ENCODE results near the gene SPINK7. TPM values are rescaled to one million over a fixed set of nuclear protein-coding genes. Genes with fewer than 3 reads are reported as not detected.
"Not testable (repeated sequence)": the region's sequence is repeated elsewhere in the genome, so short reads cannot be mapped to it uniquely, and the experiment has no call there.

SPINK7 gene
- total and polyA plus RNA-seq, 3 donors from 2014 or later = not detected

DNA sequence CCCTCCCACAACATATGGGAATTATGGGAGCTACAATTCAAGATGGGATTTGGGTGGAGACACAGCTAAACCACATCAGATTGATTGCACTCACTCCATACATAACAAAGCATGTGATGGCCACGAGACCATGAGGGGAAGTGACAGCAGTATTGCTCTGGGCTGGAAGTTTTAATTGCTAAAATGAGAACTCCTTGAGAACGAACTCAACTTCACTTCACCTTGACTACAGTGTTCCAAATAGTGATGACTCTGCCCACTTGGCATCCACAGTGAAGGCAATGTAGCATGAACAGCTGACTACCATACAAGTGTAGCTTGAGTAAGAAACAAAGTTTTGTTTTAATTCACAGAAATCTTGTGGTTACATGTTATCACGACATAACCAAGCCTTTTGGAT lies 739 bp upstream of the SPINK7 start:
- Histone ChIP-seq H3K4me3 (no peak overlapping the region), H3K4me1 (peaks cover 6% of the 10 kb centered on the region), H3K36me3 (ENCODE audit: low read depth, missing control alignments) (no peaks in the 10 kb centered on the region), H3K27me3 (no peaks in the 10 kb centered on the region), H3K27ac (no peak overlapping the region), H3K9me3 (no peaks in the 10 kb centered on the region)
- 78 to 81% methylated on average over 3 of the region's 3 CpGs for WGBS, 2 donors
- DNase-seq = no peak
- intact Hi-C loops (cut with DNase I; ENCODE audit: low total_unique reads) = no loop called here
- TF ChIP-seq, protein P1, sequence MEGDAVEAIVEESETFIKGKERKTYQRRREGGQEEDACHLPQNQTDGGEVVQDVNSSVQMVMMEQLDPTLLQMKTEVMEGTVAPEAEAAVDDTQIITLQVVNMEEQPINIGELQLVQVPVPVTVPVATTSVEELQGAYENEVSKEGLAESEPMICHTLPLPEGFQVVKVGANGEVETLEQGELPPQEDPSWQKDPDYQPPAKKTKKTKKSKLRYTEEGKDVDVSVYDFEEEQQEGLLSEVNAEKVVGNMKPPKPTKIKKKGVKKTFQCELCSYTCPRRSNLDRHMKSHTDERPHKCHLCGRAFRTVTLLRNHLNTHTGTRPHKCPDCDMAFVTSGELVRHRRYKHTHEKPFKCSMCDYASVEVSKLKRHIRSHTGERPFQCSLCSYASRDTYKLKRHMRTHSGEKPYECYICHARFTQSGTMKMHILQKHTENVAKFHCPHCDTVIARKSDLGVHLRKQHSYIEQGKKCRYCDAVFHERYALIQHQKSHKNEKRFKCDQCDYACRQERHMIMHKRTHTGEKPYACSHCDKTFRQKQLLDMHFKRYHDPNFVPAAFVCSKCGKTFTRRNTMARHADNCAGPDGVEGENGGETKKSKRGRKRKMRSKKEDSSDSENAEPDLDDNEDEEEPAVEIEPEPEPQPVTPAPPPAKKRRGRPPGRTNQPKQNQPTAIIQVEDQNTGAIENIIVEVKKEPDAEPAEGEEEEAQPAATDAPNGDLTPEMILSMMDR (IDR thresholded peaks at IDR 0.05) = no peak
- TF ChIP-seq POLR2A (IDR thresholded peaks at IDR 0.05) = no peak

DNA sequence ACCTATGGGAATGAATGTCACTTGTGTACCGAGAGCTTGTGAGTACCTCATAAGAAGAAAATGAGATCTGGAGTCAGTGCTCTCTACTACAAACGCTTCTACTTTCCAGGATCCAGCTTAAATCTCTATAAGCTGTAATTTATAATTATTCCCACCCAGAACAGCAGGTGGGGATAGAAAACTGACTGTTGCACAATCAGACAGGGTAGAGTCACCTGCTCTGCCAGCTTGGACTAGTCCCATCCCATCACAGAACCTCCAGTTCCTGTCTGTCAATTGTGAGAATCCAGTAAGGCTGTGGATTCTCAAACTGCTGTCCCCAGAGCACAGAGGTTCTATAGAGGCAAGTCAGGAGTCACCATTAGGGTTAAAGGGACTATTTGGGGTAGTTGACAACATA lies 2.0 kb downstream of the SPINK7 start:
- no peak overlapping the region for H3K27ac ChIP-seq
- no peaks in the 10 kb centered on the region for H3K9me3 ChIP-seq
- intact Hi-C loops (cut with DNase I; ENCODE audit: low total_unique reads) = no loop called here
- no peak overlapping the region for H3K4me3 ChIP-seq
- WGBS, 2 donors = 88 to 96% methylated on average over 2 of the region's 2 CpGs
- no peaks in the 10 kb centered on the region for H3K36me3 ChIP-seq (ENCODE audit: low read depth, missing control alignments)
- TF ChIP-seq, protein P1 (IDR thresholded peaks at IDR 0.05) = no peak
- TF ChIP-seq POLR2A (IDR thresholded peaks at IDR 0.05) = no peak
- no peaks in the 10 kb centered on the region for H3K27me3 ChIP-seq
- peaks cover 6% of the 10 kb centered on the region for H3K4me1 ChIP-seq
- DNase-seq = no peak

- intact Hi-C loops (cut with DNase I; ENCODE audit: low total_unique reads) = no loop called here
- peaks cover 6% of the 10 kb centered on the region for H3K4me1 ChIP-seq
- H3K27ac ChIP-seq = no peak overlapping the region
- no peaks in the 10 kb centered on the region for H3K36me3 ChIP-seq (ENCODE audit: low read depth, missing control alignments)
- no peak overlapping the region for H3K4me3 ChIP-seq
- WGBS, 2 donors = 42 to 43% methylated on average over 4 of the region's 4 CpGs
- DNase-seq = no peak
- no peaks in the 10 kb centered on the region for H3K27me3 ChIP-seq
- TF ChIP-seq, protein P1 (IDR thresholded peaks at IDR 0.05) = no peak
- no peak for TF ChIP-seq POLR2A (IDR thresholded peaks at IDR 0.05)
- H3K9me3 ChIP-seq = no peaks in the 10 kb centered on the region
Measured at GRCh38 chr5:148314731-148315130, 2.5 kb downstream of the SPINK7 start.

DNA sequence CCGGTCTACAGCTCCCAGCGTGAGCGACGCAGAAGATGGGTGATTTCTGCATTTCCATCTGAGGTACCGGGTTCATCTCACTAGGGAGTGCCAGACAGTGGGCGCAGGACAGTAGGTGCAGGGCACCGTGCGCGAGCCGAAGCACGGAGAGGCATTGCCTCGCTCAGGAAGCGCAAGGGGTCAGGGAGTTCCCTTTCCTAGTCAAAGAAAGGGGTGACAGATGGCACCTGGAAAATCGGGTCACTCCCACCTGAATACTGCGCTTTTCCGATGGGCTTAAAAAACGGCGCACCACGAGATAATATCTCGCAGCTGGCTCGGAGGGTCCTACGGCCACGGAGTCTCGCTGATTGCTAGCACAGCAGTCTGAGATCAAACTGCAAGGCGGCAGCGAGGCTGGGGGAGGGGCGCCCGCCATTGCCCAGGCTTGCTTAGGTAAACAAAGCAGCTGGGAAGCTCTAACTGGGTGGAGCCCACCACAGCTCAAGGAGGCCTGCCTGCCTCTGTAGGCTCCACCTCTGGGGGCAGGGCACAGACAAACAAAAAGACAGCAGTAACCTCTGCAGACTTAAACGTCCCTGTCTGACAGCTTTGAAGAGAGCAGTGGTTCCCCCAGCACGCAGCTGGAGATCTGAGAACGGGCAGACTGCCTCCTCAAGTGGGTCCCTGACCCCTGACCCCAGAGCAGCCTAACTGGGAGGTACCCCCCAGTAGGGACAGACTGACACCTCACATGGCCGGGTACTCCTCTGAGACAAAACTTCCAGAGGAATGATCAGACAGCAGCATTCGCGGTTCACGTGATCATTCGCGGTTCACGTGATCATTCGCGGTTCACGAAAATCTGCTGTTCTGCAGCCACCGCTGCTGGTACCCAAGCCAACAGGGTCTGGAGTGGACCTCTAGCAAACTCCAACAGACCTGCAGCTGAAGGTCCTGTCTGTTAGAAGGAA lies 8.1 kb downstream of the SPINK7 start:
- H3K36me3 ChIP-seq (ENCODE audit: low read depth, missing control alignments); H3K4me3 ChIP-seq; H3K27me3 ChIP-seq; H3K9me3 ChIP-seq; H3K27ac ChIP-seq; DNase-seq; H3K4me1 ChIP-seq; intact Hi-C loops (cut with DNase I; ENCODE audit: low total_unique reads): not testable (repeated sequence)
- 59 to 61% methylated on average over 32 to 42 of the region's 42 CpGs for WGBS, 2 donors

DNA sequence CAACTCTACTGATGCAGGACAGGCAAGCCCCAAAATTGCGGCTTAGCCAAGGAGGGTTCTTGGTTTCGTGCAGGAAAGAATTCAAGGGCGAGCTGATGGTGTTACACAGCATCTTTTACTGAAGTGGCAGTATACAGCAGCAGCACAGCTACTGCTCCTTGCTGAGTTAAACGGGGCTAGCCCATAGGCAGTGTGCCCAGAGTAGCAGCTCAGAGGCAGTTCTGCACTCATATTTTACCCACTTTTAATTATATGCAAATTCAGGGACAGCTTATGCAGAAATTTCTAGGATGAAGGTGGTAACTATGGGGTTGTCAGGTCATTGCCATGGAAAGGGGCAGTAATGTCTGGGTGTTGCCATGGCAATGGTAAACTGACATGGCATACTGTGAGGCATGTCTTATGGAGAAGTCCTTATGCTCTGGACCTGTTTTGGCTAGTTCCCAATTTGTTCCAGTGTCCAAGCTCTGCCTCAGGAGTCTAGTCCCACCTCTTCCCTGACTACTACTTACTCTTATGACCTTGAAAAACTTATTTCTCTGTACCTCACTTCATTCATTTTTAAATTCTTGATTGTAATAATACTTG lies 21.1 kb downstream of the SPINK7 start:
- H3K4me1 ChIP-seq = no peaks in the 10 kb centered on the region
- H3K4me3 ChIP-seq = no peak overlapping the region
- H3K27ac ChIP-seq = no peak overlapping the region
- H3K36me3 ChIP-seq (ENCODE audit: low read depth, missing control alignments) = no peaks in the 10 kb centered on the region
- no peaks in the 10 kb centered on the region for H3K9me3 ChIP-seq
- 89 to 93% methylated on average over 4 of the region's 4 CpGs for WGBS, 2 donors
- no peaks in the 10 kb centered on the region for H3K27me3 ChIP-seq
- DNase-seq = no peak
- intact Hi-C loops (cut with DNase I; ENCODE audit: low total_unique reads) = no loop called here
- no peak for TF ChIP-seq POLR2A (IDR thresholded peaks at IDR 0.05)
- TF ChIP-seq, protein P1 (IDR thresholded peaks at IDR 0.05) = no peak
